GM12878 (cell line): Measurements from ENCODE around the gene SLC46A2. TPM values are rescaled to one million over a fixed set of nuclear protein-coding genes. Genes with fewer than 3 reads are reported as not detected.

ENCODE experiments used
- ATAC-seq: fragments of 200-7000 bp; cut with Tn5 transposase; 3 replicates; pipeline ENCODE4 v1.9.1; 2020; ENCODE audit warnings: mild to moderate bottlenecking, moderate library complexity
- BruUV-seq: library from RNA; stranded (reverse); fragments of 400-500 nt; replicated peaks from 2 replicates; lab custom pipeline; 2021; lab: Mats Ljungman, UMichigan
- CTCF ChIA-PET: fragments of 300-600 bp; sonication (Branson Sonifier 250); formaldehyde crosslinking; extraction: SDS; loops from one replicate; lab custom pipeline; 2021; ENCODE audit warnings: inconsistent platforms; lab: Yijun Ruan, JAX
- POLR2A ChIA-PET: fragments of 350-600 bp; formaldehyde crosslinking; extraction: SDS; loops from one replicate; lab custom pipeline; 2021; ENCODE audit warnings: inconsistent platforms; lab: Charles Lee
- RAD21 ChIA-PET: fragments of 300-600 bp; sonication (Branson Sonifier 250); formaldehyde crosslinking; loops from one replicate; lab custom pipeline; 2023; ENCODE audit warnings: antibody characterized with exemption; ENCODE audit not compliant: unreplicated experiment; lab: Charles Lee
- SMC1A ChIA-PET: fragments of 300-600 bp; sonication (Branson Sonifier 250); formaldehyde crosslinking; loops from one replicate; lab custom pipeline; 2023; ENCODE audit not compliant: unreplicated experiment, uncharacterized antibody; lab: Charles Lee
- DNase-seq: peaks from one replicate; pipeline ENCODE4 v3.0.0-alpha.2; 2011; ENCODE audit warnings: low read depth, low spot score
- FAIRE-seq: peaks from 3 replicates; lab custom pipeline; 2011; peaks lifted over from hg19 to GRCh38; lab: Jason Lieb, UNC
- H2AFZ ChIP-seq: 2 replicates; pipeline ENCODE4 v1.6.0; 2011; ENCODE audit warnings: low read depth, low read length, control low read depth; ENCODE audit not compliant: control insufficient read depth
- H3K27ac ChIP-seq: 2 replicates; pipeline ENCODE4 v1.5.1; 2011; ENCODE audit warnings: control low read depth; ENCODE audit not compliant: control insufficient read depth, insufficient read depth
- H3K27me3 ChIP-seq, 2 experiments: replicated peaks in 1 of 2; 2 replicates each; pipeline versions ENCODE4 v1.6.0 to v1.6.1; 2011; ENCODE audit warnings: low read length in 1 of 2; ENCODE audit not compliant: control insufficient read depth in 2 of 2, insufficient read depth in 2 of 2
- H3K36me3 ChIP-seq, 2 experiments: 2 replicates each; pipeline ENCODE4 v1.5.1; 2011; ENCODE audit warnings: low read length in 1 of 2; ENCODE audit not compliant: control insufficient read depth in 2 of 2, insufficient read depth in 2 of 2
- H3K4me1 ChIP-seq: 2 replicates; pipeline ENCODE4 v1.6.1; 2011; ENCODE audit warnings: mild to moderate bottlenecking, low read length, moderate library complexity, mixed read lengths; ENCODE audit not compliant: control insufficient read depth, insufficient read depth
- H3K4me2 ChIP-seq: 2 replicates; pipeline ENCODE4 v1.6.0; 2011; ENCODE audit warnings: control low read depth; ENCODE audit not compliant: control insufficient read depth, insufficient read depth
- H3K4me3 ChIP-seq: fragments of 200-600 bp; sonication (generic); 2 replicates; pipeline ENCODE4 v1.5.1; 2016
- H3K79me2 ChIP-seq: 2 replicates; pipeline ENCODE4 v1.6.0; 2011; ENCODE audit warnings: low read length; ENCODE audit not compliant: control insufficient read depth, insufficient read depth
- H3K9ac ChIP-seq: 2 replicates; pipeline ENCODE4 v1.8.0; 2011; ENCODE audit warnings: low read length, control low read depth, mixed read lengths; ENCODE audit not compliant: control insufficient read depth, insufficient read depth
- H3K9me3 ChIP-seq: replicated peaks from 3 replicates; pipeline ENCODE4 v1.5.1; 2011; ENCODE audit warnings: mild to moderate bottlenecking, low read length; ENCODE audit not compliant: control insufficient read depth, insufficient read depth
- H4K20me1 ChIP-seq: 2 replicates; pipeline ENCODE4 v1.6.0; 2011; ENCODE audit not compliant: control insufficient read depth, insufficient read depth
- BHLHE40 ChIP-seq, 2 experiments: fragments of 450-650 bp in 1 of 2; IDR thresholded peaks; 2 replicates each; pipeline ENCODE4 v1.6.1; 2011 to 2017; ENCODE audit warnings: low read depth in 2 of 2, borderline replicate concordance in 1 of 2, improper control_type of control experiment in 1 of 2, low read length in 1 of 2, mild to moderate bottlenecking in 1 of 2
- BRCA1 ChIP-seq: IDR thresholded peaks from 2 replicates; pipeline ENCODE4 v1.6.1; 2011; ENCODE audit warnings: low read depth, low read length, improper control_type of control experiment
- EP300 ChIP-seq, 2 experiments: fragments of 150-350 bp in 1 of 2; IDR thresholded peaks; 2 replicates each; pipeline ENCODE4 v1.6.1; 2011 to 2012; ENCODE audit warnings: low read depth in 2 of 2, low read length in 2 of 2, borderline replicate concordance in 1 of 2, improper control_type of control experiment in 1 of 2, inconsistent platforms in 1 of 2; ENCODE audit not compliant: control insufficient read depth in 1 of 2
- JUNB ChIP-seq: IDR thresholded peaks from 2 replicates; pipeline ENCODE4 v1.6.1; 2016; ENCODE audit warnings: antibody characterized with exemption, mild to moderate bottlenecking
- LARP7 ChIP-seq: fragments of 450-650 bp; IDR thresholded peaks from 2 replicates; pipeline ENCODE4 v1.6.1; 2017; ENCODE audit warnings: mild to moderate bottlenecking
- MEF2A ChIP-seq: IDR thresholded peaks from 2 replicates; pipeline ENCODE4 v1.6.1; 2011; ENCODE audit warnings: low read depth, mild to moderate bottlenecking, low read length, moderate library complexity; ENCODE audit not compliant: insufficient read depth
- NFIC ChIP-seq: IDR thresholded peaks from 2 replicates; pipeline ENCODE4 v1.6.1; 2012; ENCODE audit warnings: low read depth, mild to moderate bottlenecking, inconsistent platforms, low read length, moderate library complexity
- PAX5 ChIP-seq: IDR thresholded peaks from 2 replicates; pipeline ENCODE4 v1.6.1; 2011; ENCODE audit warnings: low read depth, low read length, borderline replicate concordance
- POLR2AphosphoS5 ChIP-seq: IDR thresholded peaks from 2 replicates; pipeline ENCODE4 v1.6.1; 2011; ENCODE audit warnings: mild to moderate bottlenecking, low read length, inconsistent platforms
- SMARCA5 ChIP-seq: fragments of 450-650 bp; IDR thresholded peaks from 2 replicates; pipeline ENCODE4 v1.6.1; 2017; ENCODE audit warnings: mild to moderate bottlenecking
- SUZ12 ChIP-seq: fragments of 200-600 bp; sonication (generic); IDR thresholded peaks from one replicate; pipeline ENCODE4 v1.6.1; 2018; ENCODE audit warnings: antibody characterized with exemption, mild to moderate bottlenecking; ENCODE audit not compliant: unreplicated experiment
- TCF3 ChIP-seq: IDR thresholded peaks from 2 replicates; pipeline ENCODE4 v1.6.1; 2012; ENCODE audit warnings: low read depth, mild to moderate bottlenecking, low read length, borderline replicate concordance; ENCODE audit not compliant: insufficient read depth
- ZNF274 ChIP-seq: IDR thresholded peaks from one replicate; pipeline ENCODE4 v1.8.0; 2011; ENCODE audit not compliant: insufficient read length, insufficient read depth
- WGBS: methylation state at CpG from one replicate; pipeline ENCODE4 v1.1.6; 2016; ENCODE audit warnings: low lambda C conversion rate; ENCODE audit not compliant: insufficient replicate concordance, insufficient coverage; ENCODE audit errors: missing lambda C conversion rate; 5-methylcytosine and 5-hydroxymethylcytosine counted together
- in situ Hi-C: fragments of 300-500 bp; cut with MboI; formaldehyde crosslinking; loops from 9 replicates; pipeline ENCODE4 v1.14.3; 2018; ENCODE audit warnings: mixed read lengths
- intact Hi-C: fragments of 100-400 bp; cut with micrococcal nuclease; formaldehyde crosslinking; loops from one replicate; pipeline ENCODE4 v1.14.2; 2022; ENCODE audit not compliant: unreplicated experiment
- polyA plus RNA-seq, 11 experiments: library from polyadenylated mRNA; depleted of rRNA in 4 of 11; unstranded in 6 of 11; stranded (reverse) in 5 of 11; fragments of >200 nt; fragmentation: Nextera tagmentation in 4 of 11; fragmentation: Illumina TruSeq in 1 of 11; extraction: Ambion mirVana in 4 of 11; extraction: Trizol in 1 of 11; gene quantifications; 1 replicate in 1 of 11; 2 replicates in 10 of 11; pipeline versions ENCODE4 v1.2.1 to v1.2.3, GENCODE V29; 2011 to 2016; ENCODE audit warnings: inconsistent platforms in 2 of 11, missing spikeins in 2 of 11, low read depth in 1 of 11
- total RNA-seq, 4 experiments: library from RNA; depleted of rRNA in 3 of 4; stranded (reverse); fragments of >200 nt in 3 of 4; fragmentation: Illumina TruSeq in 1 of 4; extraction: Trizol in 1 of 4; gene quantifications; 2 replicates each; pipeline versions ENCODE4 v1.2.1 to v1.2.3, GENCODE V29; 2013 to 2021
- TF ChIP-seq, protein P1 (sequence below): fragments of 450-650 bp; formaldehyde crosslinking; IDR thresholded peaks from 2 replicates; pipeline ENCODE4 v1.5.0; 2022; ENCODE audit warnings: mild to moderate bottlenecking, missing genetic modification characterization
- TF ChIP-seq, protein P2 (sequence below): IDR thresholded peaks from 2 replicates; pipeline ENCODE4 v1.6.1; 2012; ENCODE audit warnings: low read depth, low read length, improper control_type of control experiment

The SLC46A2 gene
- total and polyA plus RNA-seq, 10 of the 15 experiments (the other 5 are each of a cell fraction or from before 2014, with no cell fraction given), result not detected

DNA sequence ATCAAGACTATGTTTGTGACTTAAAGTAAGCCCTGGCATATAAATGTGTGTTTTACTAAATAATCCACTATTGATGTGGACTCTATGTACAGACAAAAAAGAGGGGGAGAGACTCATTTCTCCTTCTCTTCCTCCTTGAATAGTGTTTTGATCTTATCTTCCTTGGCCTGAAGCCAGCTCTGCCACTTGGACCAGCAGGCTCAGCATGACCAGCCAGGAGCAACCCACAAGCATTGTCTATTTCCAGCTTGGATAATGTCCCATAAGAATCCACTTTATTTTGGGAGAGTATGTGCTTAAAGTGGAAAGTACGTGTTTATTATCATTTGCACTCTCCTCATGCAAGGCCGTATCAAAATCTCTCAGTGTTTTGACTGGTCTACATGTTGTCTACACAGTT, 23.8 kb upstream of the SLC46A2 start:
- ChIA-PET RAD21 (no interaction called here), POLR2A (no interaction called here), SMC1A (no interaction called here), CTCF (interaction anchor here (4.7 kb wide), 1 partner anchor 12 kb away, joined by 16 read pairs; no protein-coding TSS in a partner anchor)
- Histone ChIP-seq H3K27ac (no peak overlapping the region), H3K4me3 (no peak overlapping the region), H4K20me1 (no peaks in the 10 kb centered on the region), H3K79me2 (no peaks in the 10 kb centered on the region), H3K27me3 (no peaks in the 10 kb centered on the region; a peak in 1 of 4 replicates), H3K9ac (no peak overlapping the region), H3K4me2 (no peak overlapping the region), H3K36me3 (no peaks in the 10 kb centered on the region), H3K4me1 (no peaks in the 10 kb centered on the region), H3K9me3 (no peaks in the 10 kb centered on the region; the same call in 2 of the 3 replicates), H2AFZ (no peak overlapping the region)
- FAIRE-seq (no peak), DNase-seq (no peak), ATAC-seq (no peak)
- in situ Hi-C loops, result no loop called here
- intact Hi-C loops, result no loop called here
- WGBS, result 44% methylated on average over 2 of the region's 2 CpGs
- TF ChIP-seq, protein P1, sequence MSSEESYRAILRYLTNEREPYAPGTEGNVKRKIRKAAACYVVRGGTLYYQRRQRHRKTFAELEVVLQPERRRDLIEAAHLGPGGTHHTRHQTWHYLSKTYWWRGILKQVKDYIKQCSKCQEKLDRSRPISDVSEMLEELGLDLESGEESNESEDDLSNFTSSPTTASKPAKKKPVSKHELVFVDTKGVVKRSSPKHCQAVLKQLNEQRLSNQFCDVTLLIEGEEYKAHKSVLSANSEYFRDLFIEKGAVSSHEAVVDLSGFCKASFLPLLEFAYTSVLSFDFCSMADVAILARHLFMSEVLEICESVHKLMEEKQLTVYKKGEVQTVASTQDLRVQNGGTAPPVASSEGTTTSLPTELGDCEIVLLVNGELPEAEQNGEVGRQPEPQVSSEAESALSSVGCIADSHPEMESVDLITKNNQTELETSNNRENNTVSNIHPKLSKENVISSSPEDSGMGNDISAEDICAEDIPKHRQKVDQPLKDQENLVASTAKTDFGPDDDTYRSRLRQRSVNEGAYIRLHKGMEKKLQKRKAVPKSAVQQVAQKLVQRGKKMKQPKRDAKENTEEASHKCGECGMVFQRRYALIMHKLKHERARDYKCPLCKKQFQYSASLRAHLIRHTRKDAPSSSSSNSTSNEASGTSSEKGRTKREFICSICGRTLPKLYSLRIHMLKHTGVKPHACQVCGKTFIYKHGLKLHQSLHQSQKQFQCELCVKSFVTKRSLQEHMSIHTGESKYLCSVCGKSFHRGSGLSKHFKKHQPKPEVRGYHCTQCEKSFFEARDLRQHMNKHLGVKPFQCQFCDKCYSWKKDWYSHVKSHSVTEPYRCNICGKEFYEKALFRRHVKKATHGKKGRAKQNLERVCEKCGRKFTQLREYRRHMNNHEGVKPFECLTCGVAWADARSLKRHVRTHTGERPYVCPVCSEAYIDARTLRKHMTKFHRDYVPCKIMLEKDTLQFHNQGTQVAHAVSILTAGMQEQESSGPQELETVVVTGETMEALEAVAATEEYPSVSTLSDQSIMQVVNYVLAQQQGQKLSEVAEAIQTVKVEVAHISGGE (CRISPR knock-in tag), result no peak
- no peak for TF ChIP-seq TCF3
- no peak for TF ChIP-seq ZNF274
- TF ChIP-seq NFIC, result no peak
- no peak for TF ChIP-seq SUZ12
- no peak for TF ChIP-seq JUNB
- TF ChIP-seq PAX5, result no peak
- no peak for TF ChIP-seq POLR2AphosphoS5
- no peak for TF ChIP-seq EP300 (IDR thresholded peaks at IDR 0.05; ENCODE audit: borderline replicate concordance in 1 of 2, control insufficient read depth in 1 of 2, low read depth in 2 of 2, low read length in 2 of 2)
- no peak for TF ChIP-seq BHLHE40 (IDR thresholded peaks at IDR 0.05; ENCODE audit: borderline replicate concordance in 1 of 2, low read depth in 2 of 2, low read length in 1 of 2)
- no peak for TF ChIP-seq LARP7
- TF ChIP-seq SMARCA5, result no peak
- TF ChIP-seq, protein P2, sequence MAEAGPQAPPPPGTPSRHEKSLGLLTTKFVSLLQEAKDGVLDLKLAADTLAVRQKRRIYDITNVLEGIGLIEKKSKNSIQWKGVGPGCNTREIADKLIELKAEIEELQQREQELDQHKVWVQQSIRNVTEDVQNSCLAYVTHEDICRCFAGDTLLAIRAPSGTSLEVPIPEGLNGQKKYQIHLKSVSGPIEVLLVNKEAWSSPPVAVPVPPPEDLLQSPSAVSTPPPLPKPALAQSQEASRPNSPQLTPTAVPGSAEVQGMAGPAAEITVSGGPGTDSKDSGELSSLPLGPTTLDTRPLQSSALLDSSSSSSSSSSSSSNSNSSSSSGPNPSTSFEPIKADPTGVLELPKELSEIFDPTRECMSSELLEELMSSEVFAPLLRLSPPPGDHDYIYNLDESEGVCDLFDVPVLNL, result no peak
- no peak for TF ChIP-seq BRCA1
- TF ChIP-seq MEF2A, result no peak
- BruUV-seq, result no TSS peak
